Astrocyte (in vitro differentiated cells and primary cell): ENCODE measurements around the gene C10orf90. TPM values are rescaled to one million over a fixed set of nuclear protein-coding genes. Genes with fewer than 3 reads are reported as not detected.
A peak's percentile ranks its signal among the peaks of the same experiment; 100 is the strongest.

Experiments
- DNase-seq: peaks from one replicate; pipeline ENCODE4 v3.0.0-alpha.2; 2010; ENCODE audit warnings: low read depth
- FAIRE-seq: peaks from 2 replicates; lab custom pipeline; 2011; peaks lifted over from hg19 to GRCh38; lab: Jason Lieb, UNC
- H2AFZ ChIP-seq: 2 replicates; pipeline ENCODE4 v1.6.0; 2012; ENCODE audit warnings: low read depth, low read length, inconsistent platforms
- H3K27ac ChIP-seq: 2 replicates; pipeline ENCODE4 v1.5.1; 2011; ENCODE audit warnings: low read depth, low read length, inconsistent platforms
- H3K27me3 ChIP-seq: 2 replicates; pipeline ENCODE4 v1.6.0; 2011; ENCODE audit warnings: low read length, inconsistent platforms; ENCODE audit not compliant: insufficient read depth
- H3K36me3 ChIP-seq: 2 replicates; pipeline ENCODE4 v1.5.1; 2011; ENCODE audit warnings: low read length, inconsistent platforms; ENCODE audit not compliant: insufficient read depth
- H3K4me1 ChIP-seq: 2 replicates; pipeline ENCODE4 v1.5.1; 2011; ENCODE audit warnings: low read length, inconsistent platforms; ENCODE audit not compliant: insufficient read depth
- H3K4me2 ChIP-seq: 2 replicates; pipeline ENCODE4 v1.6.0; 2012; ENCODE audit warnings: low read length, inconsistent platforms
- H3K4me3 ChIP-seq: 2 replicates; pipeline ENCODE4 v1.5.1; 2011; ENCODE audit warnings: low read depth, mild to moderate bottlenecking, low read length, inconsistent platforms; ENCODE audit not compliant: insufficient read depth
- H3K79me2 ChIP-seq: 2 replicates; pipeline ENCODE4 v1.6.0; 2012; ENCODE audit warnings: mild to moderate bottlenecking, low read length, inconsistent platforms; ENCODE audit not compliant: insufficient read depth
- H3K9ac ChIP-seq: 2 replicates; pipeline ENCODE4 v1.6.0; 2012; ENCODE audit warnings: mild to moderate bottlenecking, low read length, inconsistent platforms
- H3K9me3 ChIP-seq: 2 replicates; pipeline ENCODE4 v1.5.1; 2012; ENCODE audit warnings: low read depth, mild to moderate bottlenecking, low read length, inconsistent platforms; ENCODE audit not compliant: insufficient read depth
- H4K20me1 ChIP-seq: 2 replicates; pipeline ENCODE4 v1.6.0; 2012; ENCODE audit warnings: low read length, inconsistent platforms; ENCODE audit not compliant: insufficient read depth
- H3K27ac Mint-ChIP-seq: one replicate; pipeline ENCODE4 v1.8.0; 2021; ENCODE audit warnings: mild to moderate bottlenecking, mixed read lengths; ENCODE audit not compliant: unreplicated experiment
- H3K27me3 Mint-ChIP-seq: one replicate; pipeline ENCODE4 v1.8.0; 2021; ENCODE audit warnings: low read depth, mixed read lengths; ENCODE audit not compliant: unreplicated experiment
- H3K36me3 Mint-ChIP-seq: one replicate; pipeline ENCODE4 v1.8.0; 2021; ENCODE audit warnings: low read depth, mixed read lengths; ENCODE audit not compliant: unreplicated experiment
- H3K4me1 Mint-ChIP-seq: one replicate; pipeline ENCODE4 v1.8.0; 2021; ENCODE audit warnings: low read depth, mixed read lengths; ENCODE audit not compliant: unreplicated experiment
- H3K4me3 Mint-ChIP-seq: one replicate; pipeline ENCODE4 v1.8.0; 2021; ENCODE audit warnings: mild to moderate bottlenecking, moderate library complexity, mixed read lengths; ENCODE audit not compliant: unreplicated experiment
- H3K9me3 Mint-ChIP-seq: one replicate; pipeline ENCODE4 v1.8.0; 2021; ENCODE audit warnings: mild to moderate bottlenecking, mixed read lengths; ENCODE audit not compliant: unreplicated experiment
- EZH2 ChIP-seq: IDR thresholded peaks from 2 replicates; pipeline ENCODE4 v1.6.1; 2012; ENCODE audit warnings: mild to moderate bottlenecking, low read length, inconsistent platforms; ENCODE audit not compliant: insufficient read depth
- total RNA-seq: library from RNA; stranded (reverse); gene quantifications from 2 replicates; pipeline ENCODE4 v1.2.1, GENCODE V29; 2021
- TF ChIP-seq, protein P1 (sequence below): IDR thresholded peaks from 2 replicates; pipeline ENCODE4 v1.5.1; 2011; ENCODE audit warnings: low read depth, mild to moderate bottlenecking, inconsistent platforms, low read length, moderate library complexity; ENCODE audit not compliant: insufficient read depth

C10orf90 gene
- total RNA-seq, 1 donor from 2014 or later: not detected

GRCh38 chr10:126461289-126461940, 209.1 kb downstream of the C10orf90 start:
- no peaks in the 10 kb centered on the region for H3K79me2 ChIP-seq
- H3K27ac ChIP-seq: no peak overlapping the region
- Mint-ChIP-seq H3K27ac (no peak overlapping the region), H3K27me3 (peaks cover 36% of the 10 kb centered on the region), H3K9me3 (peaks cover 3% of the 10 kb centered on the region), H3K4me3 (no peak overlapping the region), H3K4me1 (peaks cover 3% of the 10 kb centered on the region), H3K36me3 (no peaks in the 10 kb centered on the region)
- FAIRE-seq (no peak), DNase-seq (no peak)
- H3K4me1 ChIP-seq: peaks cover 20% of the 10 kb centered on the region
- TF ChIP-seq, protein P1, sequence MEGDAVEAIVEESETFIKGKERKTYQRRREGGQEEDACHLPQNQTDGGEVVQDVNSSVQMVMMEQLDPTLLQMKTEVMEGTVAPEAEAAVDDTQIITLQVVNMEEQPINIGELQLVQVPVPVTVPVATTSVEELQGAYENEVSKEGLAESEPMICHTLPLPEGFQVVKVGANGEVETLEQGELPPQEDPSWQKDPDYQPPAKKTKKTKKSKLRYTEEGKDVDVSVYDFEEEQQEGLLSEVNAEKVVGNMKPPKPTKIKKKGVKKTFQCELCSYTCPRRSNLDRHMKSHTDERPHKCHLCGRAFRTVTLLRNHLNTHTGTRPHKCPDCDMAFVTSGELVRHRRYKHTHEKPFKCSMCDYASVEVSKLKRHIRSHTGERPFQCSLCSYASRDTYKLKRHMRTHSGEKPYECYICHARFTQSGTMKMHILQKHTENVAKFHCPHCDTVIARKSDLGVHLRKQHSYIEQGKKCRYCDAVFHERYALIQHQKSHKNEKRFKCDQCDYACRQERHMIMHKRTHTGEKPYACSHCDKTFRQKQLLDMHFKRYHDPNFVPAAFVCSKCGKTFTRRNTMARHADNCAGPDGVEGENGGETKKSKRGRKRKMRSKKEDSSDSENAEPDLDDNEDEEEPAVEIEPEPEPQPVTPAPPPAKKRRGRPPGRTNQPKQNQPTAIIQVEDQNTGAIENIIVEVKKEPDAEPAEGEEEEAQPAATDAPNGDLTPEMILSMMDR: no peak
- no peak for TF ChIP-seq EZH2
- no peak overlapping the region for H2AFZ ChIP-seq
- no peak overlapping the region for H3K4me2 ChIP-seq
- no peaks in the 10 kb centered on the region for H3K36me3 ChIP-seq
- H3K27me3 ChIP-seq: peaks cover 8% of the 10 kb centered on the region
- no peaks in the 10 kb centered on the region for H3K9me3 ChIP-seq
- no peak overlapping the region for H3K4me3 ChIP-seq
- no peak overlapping the region for H3K9ac ChIP-seq
- no peaks in the 10 kb centered on the region for H4K20me1 ChIP-seq

GRCh38 chr10:126459878-126460481, 210.5 kb downstream of the C10orf90 start:
- peak; percentile 99 for FAIRE-seq
- H3K4me2 ChIP-seq: peak overlapping the region; percentile 28

More at GRCh38 chr10:126459878-126460481, 210.5 kb downstream of the C10orf90 start:
- H3K9me3 Mint-ChIP-seq: peaks cover 3% of the 10 kb centered on the region
- Histone ChIP-seq H3K9me3 (no peaks in the 10 kb centered on the region), H3K4me3 (no peak overlapping the region), H3K27me3 (peaks cover 5% of the 10 kb centered on the region), H2AFZ (peak overlapping the region; percentile 31), H4K20me1 (no peaks in the 10 kb centered on the region), H3K27ac (peak overlapping the region; percentile 73), H3K79me2 (no peaks in the 10 kb centered on the region), H3K9ac (peak overlapping the region; percentile 12), H3K4me1 (peaks cover 20% of the 10 kb centered on the region), H3K36me3 (no peaks in the 10 kb centered on the region)
- no peaks in the 10 kb centered on the region for H3K36me3 Mint-ChIP-seq
- peak; percentile 86 for DNase-seq
- H3K27me3 Mint-ChIP-seq: peaks cover 45% of the 10 kb centered on the region
- no peak overlapping the region for H3K4me3 Mint-ChIP-seq
- peaks cover 3% of the 10 kb centered on the region for H3K4me1 Mint-ChIP-seq
- no peak overlapping the region for H3K27ac Mint-ChIP-seq
- no peak for TF ChIP-seq EZH2
- TF ChIP-seq, protein P1: no peak
